SK-N-SH treated with all-trans-retinoic acid at 6 μM for 48 hours (cell line): Measurements from ENCODE around the gene RBMS3.

Experiments
- ARNTL ChIP-seq: fragments of 450-650 bp; formaldehyde crosslinking; IDR thresholded peaks from 2 replicates; pipeline ENCODE4 v1.5.0; 2020; ENCODE audit warnings: low read depth, mild to moderate bottlenecking, moderate library complexity, borderline replicate concordance
- BACH2 ChIP-seq: fragments of 250-450 bp; sonication (Bioruptor Pico); IDR thresholded peaks from 2 replicates; pipeline ENCODE4 v1.9.0; 2021; ENCODE audit warnings: mild to moderate bottlenecking, borderline replicate concordance
- GLIS3 ChIP-seq: fragments of 250-450 bp; sonication (Bioruptor Pico); IDR thresholded peaks from 2 replicates; pipeline ENCODE4 v1.5.0; 2020; ENCODE audit warnings: mild to moderate bottlenecking, moderate library complexity
- ZC3H10 ChIP-seq: fragments of 250-450 bp; sonication (Bioruptor Pico); IDR thresholded peaks from 2 replicates; pipeline ENCODE4 v1.5.1; 2021; ENCODE audit warnings: mild to moderate bottlenecking, moderate library complexity
- ZFP30 ChIP-seq: fragments of 450-650 bp; formaldehyde crosslinking; IDR thresholded peaks from 2 replicates; pipeline ENCODE4 v1.5.0; 2022; ENCODE audit warnings: mild to moderate bottlenecking, moderate library complexity
- ZNF565 ChIP-seq: fragments of 450-650 bp; formaldehyde crosslinking; conservative IDR thresholded peaks from 2 replicates; pipeline ENCODE4 v1.5.0; 2020; ENCODE audit warnings: low read depth, mild to moderate bottlenecking, moderate library complexity
- ZNF8 ChIP-seq: fragments of 450-650 bp; formaldehyde crosslinking; IDR thresholded peaks from 2 replicates; pipeline ENCODE4 v1.5.0; 2020; ENCODE audit warnings: mild to moderate bottlenecking, moderate library complexity
- TF ChIP-seq, protein P1 (sequence below): fragments of 250-450 bp; sonication (Bioruptor Pico); IDR thresholded peaks from 2 replicates; pipeline ENCODE4 v1.5.0; 2020; ENCODE audit warnings: mild to moderate bottlenecking, moderate library complexity
- TF ChIP-seq, protein P2 (sequence below): fragments of 250-450 bp; sonication (Bioruptor Pico); IDR thresholded peaks from 2 replicates; pipeline ENCODE4 v1.8.0; 2020; ENCODE audit warnings: mild to moderate bottlenecking, moderate library complexity, borderline replicate concordance

DNA sequence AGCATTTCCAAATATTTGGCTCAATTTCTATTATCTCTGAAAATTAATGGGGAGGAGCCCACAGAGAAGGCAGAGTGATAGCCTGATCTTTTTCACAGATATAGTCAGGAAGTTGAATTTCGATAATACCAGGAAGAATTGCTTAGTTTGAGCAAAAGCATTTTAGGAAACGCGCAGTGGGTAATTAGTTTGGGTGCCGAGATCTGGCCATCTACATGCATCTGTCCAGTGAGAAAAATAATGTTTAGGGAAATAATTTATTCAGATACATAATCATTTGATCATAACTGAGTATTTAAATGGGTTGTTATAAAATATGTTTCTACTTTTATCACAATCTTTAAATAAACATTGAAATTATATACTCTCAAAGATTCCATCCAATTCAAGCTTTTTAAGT is 653.9 kb downstream of the RBMS3 start:
- TF ChIP-seq ARNTL (CRISPR knock-in tag) (no peak), ZC3H10 (CRISPR knock-in tag) (no peak), ZFP30 (CRISPR knock-in tag) (no peak), ZNF8 (no peak), ZNF565 (CRISPR knock-in tag) (no peak), GLIS3 (CRISPR knock-in tag) (no peak), BACH2 (CRISPR knock-in tag) (no peak)
- TF ChIP-seq, protein P1, sequence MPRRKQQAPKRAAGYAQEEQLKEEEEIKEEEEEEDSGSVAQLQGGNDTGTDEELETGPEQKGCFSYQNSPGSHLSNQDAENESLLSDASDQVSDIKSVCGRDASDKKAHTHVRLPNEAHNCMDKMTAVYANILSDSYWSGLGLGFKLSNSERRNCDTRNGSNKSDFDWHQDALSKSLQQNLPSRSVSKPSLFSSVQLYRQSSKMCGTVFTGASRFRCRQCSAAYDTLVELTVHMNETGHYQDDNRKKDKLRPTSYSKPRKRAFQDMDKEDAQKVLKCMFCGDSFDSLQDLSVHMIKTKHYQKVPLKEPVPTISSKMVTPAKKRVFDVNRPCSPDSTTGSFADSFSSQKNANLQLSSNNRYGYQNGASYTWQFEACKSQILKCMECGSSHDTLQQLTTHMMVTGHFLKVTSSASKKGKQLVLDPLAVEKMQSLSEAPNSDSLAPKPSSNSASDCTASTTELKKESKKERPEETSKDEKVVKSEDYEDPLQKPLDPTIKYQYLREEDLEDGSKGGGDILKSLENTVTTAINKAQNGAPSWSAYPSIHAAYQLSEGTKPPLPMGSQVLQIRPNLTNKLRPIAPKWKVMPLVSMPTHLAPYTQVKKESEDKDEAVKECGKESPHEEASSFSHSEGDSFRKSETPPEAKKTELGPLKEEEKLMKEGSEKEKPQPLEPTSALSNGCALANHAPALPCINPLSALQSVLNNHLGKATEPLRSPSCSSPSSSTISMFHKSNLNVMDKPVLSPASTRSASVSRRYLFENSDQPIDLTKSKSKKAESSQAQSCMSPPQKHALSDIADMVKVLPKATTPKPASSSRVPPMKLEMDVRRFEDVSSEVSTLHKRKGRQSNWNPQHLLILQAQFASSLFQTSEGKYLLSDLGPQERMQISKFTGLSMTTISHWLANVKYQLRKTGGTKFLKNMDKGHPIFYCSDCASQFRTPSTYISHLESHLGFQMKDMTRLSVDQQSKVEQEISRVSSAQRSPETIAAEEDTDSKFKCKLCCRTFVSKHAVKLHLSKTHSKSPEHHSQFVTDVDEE (CRISPR knock-in tag) = no peak
- TF ChIP-seq, protein P2, sequence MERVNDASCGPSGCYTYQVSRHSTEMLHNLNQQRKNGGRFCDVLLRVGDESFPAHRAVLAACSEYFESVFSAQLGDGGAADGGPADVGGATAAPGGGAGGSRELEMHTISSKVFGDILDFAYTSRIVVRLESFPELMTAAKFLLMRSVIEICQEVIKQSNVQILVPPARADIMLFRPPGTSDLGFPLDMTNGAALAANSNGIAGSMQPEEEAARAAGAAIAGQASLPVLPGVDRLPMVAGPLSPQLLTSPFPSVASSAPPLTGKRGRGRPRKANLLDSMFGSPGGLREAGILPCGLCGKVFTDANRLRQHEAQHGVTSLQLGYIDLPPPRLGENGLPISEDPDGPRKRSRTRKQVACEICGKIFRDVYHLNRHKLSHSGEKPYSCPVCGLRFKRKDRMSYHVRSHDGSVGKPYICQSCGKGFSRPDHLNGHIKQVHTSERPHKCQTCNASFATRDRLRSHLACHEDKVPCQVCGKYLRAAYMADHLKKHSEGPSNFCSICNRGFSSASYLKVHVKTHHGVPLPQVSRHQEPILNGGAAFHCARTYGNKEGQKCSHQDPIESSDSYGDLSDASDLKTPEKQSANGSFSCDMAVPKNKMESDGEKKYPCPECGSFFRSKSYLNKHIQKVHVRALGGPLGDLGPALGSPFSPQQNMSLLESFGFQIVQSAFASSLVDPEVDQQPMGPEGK (CRISPR knock-in tag) = no peak
